Measurements from ENCODE around the gene LSM12. TPM values are rescaled to one million over a fixed set of nuclear protein-coding genes. Genes with fewer than 3 reads are reported as not detected.
"Not testable (repeated sequence)": the region's sequence is repeated elsewhere in the genome, so short reads cannot be mapped to it uniquely, and the experiment has no call there.

Gene LSM12
- total RNA-seq, 1 donor: 77.5 TPM

GRCh38 chr17:44053125-44053872 is 13.2 kb downstream of the LSM12 start:
- no peak for TF ChIP-seq CTCF (IDR thresholded peaks at IDR 0.05; ENCODE audit: insufficient read depth, low read length)
- DNase-seq (ENCODE audit: low read depth): no peak
- no peak overlapping the region for H3K4me3 ChIP-seq (ENCODE audit: low read depth, low read length)

GRCh38 chr17:44049294-44050060 is 17.0 kb downstream of the LSM12 start:
- TF ChIP-seq CTCF (IDR thresholded peaks at IDR 0.05; ENCODE audit: insufficient read depth, low read length): no peak
- no peak for DNase-seq (ENCODE audit: low read depth)
- H3K4me3 ChIP-seq (ENCODE audit: low read depth, low read length): no peak overlapping the region

GRCh38 chr17:44046893-44047292 is 19.6 kb downstream of the LSM12 start:
- DNase-seq (ENCODE audit: low read depth); H3K4me3 ChIP-seq (ENCODE audit: low read depth, low read length): not testable (repeated sequence)

GRCh38 chr17:44045486-44045885 is 21.0 kb downstream of the LSM12 start:
- no peak overlapping the region for H3K4me3 ChIP-seq (ENCODE audit: low read depth, low read length)
- no peak for TF ChIP-seq CTCF (IDR thresholded peaks at IDR 0.05; ENCODE audit: insufficient read depth, low read length)
- DNase-seq (ENCODE audit: low read depth): no peak

GRCh38 chr17:44044071-44044470 is 22.4 kb downstream of the LSM12 start:
- no peak for TF ChIP-seq CTCF (IDR thresholded peaks at IDR 0.05; ENCODE audit: insufficient read depth, low read length)
- DNase-seq (ENCODE audit: low read depth): peak; percentile 82
- no peak overlapping the region for H3K4me3 ChIP-seq (ENCODE audit: low read depth, low read length)

GRCh38 chr17:44043272-44043696 is 23.2 kb downstream of the LSM12 start:
- no peak for TF ChIP-seq CTCF (IDR thresholded peaks at IDR 0.05; ENCODE audit: insufficient read depth, low read length)
- no peak overlapping the region for H3K4me3 ChIP-seq (ENCODE audit: low read depth, low read length)
- DNase-seq (ENCODE audit: low read depth): peak; percentile 88

- DNase-seq (ENCODE audit: low read depth): peak; percentile 60
- no peak overlapping the region for H3K4me3 ChIP-seq (ENCODE audit: low read depth, low read length)
- no peak for TF ChIP-seq CTCF (IDR thresholded peaks at IDR 0.05; ENCODE audit: insufficient read depth, low read length)
Measured at GRCh38 chr17:44039829-44040635, 26.4 kb downstream of the LSM12 start.

Data from fibroblast of the aortic adventitia (primary cell).